HEK293T (cell line): ENCODE data around the gene DTYMK.

Source experiments
- BHLHE40 ChIP-seq: fragments of 450-650 bp; IDR thresholded peaks from 2 replicates; pipeline ENCODE4 v1.6.1; 2016; ENCODE audit warnings: mild to moderate bottlenecking, moderate library complexity, borderline replicate concordance
- ELF4 ChIP-seq: fragments of 450-650 bp; IDR thresholded peaks from 2 replicates; pipeline ENCODE4 v1.6.1; 2017; ENCODE audit warnings: antibody characterized with exemption
- FOXA1 ChIP-seq: fragments of 450-650 bp; IDR thresholded peaks from 2 replicates; pipeline ENCODE4 v1.6.1; 2016; ENCODE audit warnings: mild to moderate bottlenecking
- FOXM1 ChIP-seq: fragments of 450-650 bp; IDR thresholded peaks from 2 replicates; pipeline ENCODE4 v1.6.1; 2017; ENCODE audit warnings: mild to moderate bottlenecking, borderline replicate concordance
- HDGF ChIP-seq: fragments of 450-650 bp; IDR thresholded peaks from 2 replicates; pipeline ENCODE4 v1.6.1; 2017; ENCODE audit warnings: antibody characterized with exemption, borderline replicate concordance
- SP1 ChIP-seq: fragments of 450-650 bp; IDR thresholded peaks from 2 replicates; pipeline ENCODE4 v1.6.1; 2017

GRCh38 chr2:241670333-241671110 is 16.1 kb downstream of the DTYMK start:
- TF ChIP-seq SP1 (no peak), FOXA1 (no peak), BHLHE40 (no peak), HDGF (no peak), FOXM1 (no peak), ELF4 (no peak)
